Activated CD8-positive, alpha-beta memory T cell treated with anti-CD3 and anti-CD28 coated beads for 24 hours (primary cell): ENCODE results near the gene PLPP4.

ENCODE experiments used
- DNase-seq: peaks from one replicate; pipeline ENCODE4 v3.0.0-alpha.2; 2020

PLPP4 gene

GRCh38 chr10:120456626-120457430, at the start of gene PLPP4:
Gene PLPP4 (plus strand): TSS chr10:120457227. CDS start chr10:120457306, 79 bp downstream.
- DNase-seq = no peak

GRCh38 chr10:120409816-120410215, 47.2 kb upstream of the PLPP4 start:
- DNase-seq = no peak

- DNase-seq = no peak
These were observed 42.1 kb upstream of the PLPP4 start for GRCh38 chr10:120414946-120415345.

GRCh38 chr10:120415709-120416330, 41.2 kb upstream of the PLPP4 start:
- no peak for DNase-seq

- DNase-seq = no peak
These were observed 36.6 kb upstream of the PLPP4 start for GRCh38 chr10:120420421-120420820.

GRCh38 chr10:120421250-120421649, 35.8 kb upstream of the PLPP4 start:
- DNase-seq = no peak

GRCh38 chr10:120422457-120422856, 34.6 kb upstream of the PLPP4 start:
- no peak for DNase-seq

- no peak for DNase-seq
These were observed 33.4 kb upstream of the PLPP4 start for GRCh38 chr10:120423431-120424197.

- DNase-seq = no peak
These were observed 32.9 kb upstream of the PLPP4 start for GRCh38 chr10:120424198-120424464.

- DNase-seq = no peak
These were observed 30.7 kb upstream of the PLPP4 start for GRCh38 chr10:120426306-120426705.

- DNase-seq = no peak
These were observed 28.3 kb upstream of the PLPP4 start for GRCh38 chr10:120428754-120429153.

- no peak for DNase-seq
These were observed 27.6 kb upstream of the PLPP4 start for GRCh38 chr10:120429395-120429794.

- DNase-seq = no peak
These were observed 25.8 kb upstream of the PLPP4 start for GRCh38 chr10:120431251-120431651.

GRCh38 chr10:120432209-120432608, 24.8 kb upstream of the PLPP4 start:
- no peak for DNase-seq

GRCh38 chr10:120433141-120433540, 23.9 kb upstream of the PLPP4 start:
- no peak for DNase-seq

GRCh38 chr10:120436439-120437112, 20.5 kb upstream of the PLPP4 start:
- no peak for DNase-seq

- no peak for DNase-seq
These were observed 19.5 kb upstream of the PLPP4 start for GRCh38 chr10:120437541-120437940.

GRCh38 chr10:120451968-120452367, 5.1 kb upstream of the PLPP4 start:
- no peak for DNase-seq

GRCh38 chr10:120453319-120453718, 3.7 kb upstream of the PLPP4 start:
- DNase-seq = no peak

GRCh38 chr10:120453886-120454285, 3.1 kb upstream of the PLPP4 start:
- no peak for DNase-seq

GRCh38 chr10:120455004-120455403, 2.0 kb upstream of the PLPP4 start:
- DNase-seq = no peak

- DNase-seq = no peak
These were observed 1.4 kb upstream of the PLPP4 start for GRCh38 chr10:120455606-120456005.

GRCh38 chr10:120456143-120456625, 843 bp upstream of the PLPP4 start:
- DNase-seq = no peak
